BLaER1 treated with 17β-estradiol and CSF1 and Interleukin-3, amounts not matched to agents 10 nM and 100 nM (cell line): Measurements from ENCODE around the gene PNMA8C.

Experiments used
- H3K27ac ChIP-seq, 11 experiments: shearing (Covaris generic); formaldehyde crosslinking; 2 replicates each; pipeline ENCODE4 v1.8.1; 2022
- H3K27me3 ChIP-seq, 11 experiments: shearing (Covaris generic); formaldehyde crosslinking; 2 replicates each; pipeline ENCODE4 v1.8.1; 2022
- H3K36me3 ChIP-seq, 11 experiments: shearing (Covaris generic); formaldehyde crosslinking; 2 replicates each; pipeline ENCODE4 v1.8.1; 2022
- H3K4me1 ChIP-seq, 10 experiments: shearing (Covaris generic); formaldehyde crosslinking; 2 replicates each; pipeline ENCODE4 v1.8.1; 2022
- H3K4me2 ChIP-seq, 11 experiments: shearing (Covaris generic); formaldehyde crosslinking; 2 replicates each; pipeline ENCODE4 v1.8.1; 2022
- H3K4me3 ChIP-seq, 10 experiments: shearing (Covaris generic); formaldehyde crosslinking; 2 replicates each; pipeline ENCODE4 v1.8.1; 2022
- H3K9ac ChIP-seq, 11 experiments: shearing (Covaris generic); formaldehyde crosslinking; 2 replicates each; pipeline ENCODE4 v1.8.1; 2022
- H3K9me3 ChIP-seq, 11 experiments: shearing (Covaris generic); formaldehyde crosslinking; replicated peaks in 1 of 11; 2 replicates each; pipeline ENCODE4 v1.8.1; 2022
- H4K20me1 ChIP-seq, 11 experiments: shearing (Covaris generic); formaldehyde crosslinking; 2 replicates each; pipeline ENCODE4 v1.8.1; 2022
- Cebpa-rat ChIP-seq, 11 experiments: shearing (Covaris generic); IDR thresholded peaks; 2 replicates each; pipeline ENCODE4 v1.8.1; 2022

PNMA8C gene

DNA sequence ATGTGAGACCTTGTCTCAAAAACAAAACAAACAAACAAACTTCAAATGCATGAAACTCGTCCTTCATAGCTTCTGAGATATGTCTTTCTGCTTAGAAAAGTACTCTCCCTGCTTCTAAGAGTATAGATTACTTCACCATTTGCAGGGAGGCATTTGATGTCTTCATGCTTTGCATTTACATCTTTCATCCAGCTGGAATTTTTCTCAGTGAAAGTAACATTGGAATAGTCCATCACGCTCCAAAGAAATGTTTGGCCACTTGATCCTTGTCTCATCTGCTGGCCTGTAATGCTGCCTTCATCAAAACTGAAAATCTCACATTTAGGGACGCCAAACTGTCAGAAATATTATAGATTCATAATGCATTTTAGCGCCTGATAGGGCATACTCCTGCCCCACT lies 23.4 kb upstream of the PNMA8C start:
- Histone ChIP-seq H3K4me3 (no peak overlapping the region), H3K4me2 (no peak overlapping the region), H4K20me1 (no peaks in the 10 kb centered on the region), H3K36me3 (no peaks in the 10 kb centered on the region), H3K9me3 (peaks cover 15 to 27% (median 19%) of the 10 kb centered on the region in 11 experiments; a peak in 21 of 22 replicates), H3K9ac (no peak overlapping the region), H3K27ac (no peak overlapping the region), H3K4me1 (peaks cover 0 to 10% (median 7%) of the 10 kb centered on the region in 10 experiments; a peak in 12 of 20 replicates), H3K27me3 (no peaks in the 10 kb centered on the region)
- no peak for TF ChIP-seq Cebpa-rat (IDR thresholded peaks at IDR 0.05)

DNA sequence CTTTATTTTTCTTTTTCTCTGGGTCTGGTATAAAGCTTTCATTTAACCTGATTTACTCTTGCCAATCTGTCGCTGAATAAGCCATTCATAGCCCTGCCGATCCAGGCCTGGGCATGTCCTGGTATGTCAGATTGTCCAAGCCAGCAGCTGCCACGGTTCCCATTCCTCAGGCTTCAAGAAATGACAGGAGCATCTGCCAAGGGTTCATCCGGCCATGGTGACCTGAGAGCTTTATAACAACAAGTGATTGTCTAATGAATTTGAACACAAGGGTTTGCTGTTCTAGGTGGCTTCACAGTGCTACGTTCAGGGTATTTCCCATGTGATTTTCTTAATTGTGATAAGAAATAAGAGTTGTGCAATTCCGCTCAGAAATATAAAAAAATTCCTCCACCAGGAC lies 22.6 kb upstream of the PNMA8C start:
- Histone ChIP-seq H3K27me3 (no peaks in the 10 kb centered on the region), H3K27ac (no peak overlapping the region), H3K4me2 (no peak overlapping the region), H3K9ac (no peak overlapping the region), H3K4me3 (no peak overlapping the region), H3K4me1 (peaks cover 0 to 10% (median 7%) of the 10 kb centered on the region in 10 experiments; a peak in 12 of 20 replicates), H3K9me3 (peaks cover 15 to 27% (median 19%) of the 10 kb centered on the region in 11 experiments; a peak in 21 of 22 replicates), H3K36me3 (no peaks in the 10 kb centered on the region), H4K20me1 (no peaks in the 10 kb centered on the region)
- TF ChIP-seq Cebpa-rat (IDR thresholded peaks at IDR 0.05) = no peak

DNA sequence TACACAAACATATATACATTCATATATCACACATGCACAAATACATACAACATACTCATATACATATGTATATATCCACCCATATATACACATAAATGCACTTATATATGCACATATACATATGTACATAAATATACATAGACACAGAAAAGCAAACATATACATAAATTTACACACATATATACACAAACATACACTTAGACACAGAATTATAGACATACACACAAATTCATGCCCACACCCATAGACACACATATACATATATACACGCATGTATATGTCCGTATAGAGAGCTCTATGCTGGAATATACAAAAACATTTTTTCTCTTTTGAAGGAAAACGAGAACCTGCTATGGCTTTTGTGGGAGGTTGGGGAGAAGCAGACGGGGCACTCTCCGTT lies 22.0 kb upstream of the PNMA8C start:
- Histone ChIP-seq H3K9ac (no peak overlapping the region), H3K36me3 (no peaks in the 10 kb centered on the region), H3K9me3 (peaks cover 15 to 25% (median 19%) of the 10 kb centered on the region in 11 experiments; a peak in 21 of 22 replicates), H3K27me3 (no peaks in the 10 kb centered on the region), H3K27ac (no peak overlapping the region), H3K4me3 (no peak overlapping the region), H3K4me1 (peaks cover 0 to 10% (median 7%) of the 10 kb centered on the region in 10 experiments; a peak in 12 of 20 replicates), H4K20me1 (no peaks in the 10 kb centered on the region), H3K4me2 (no peak overlapping the region)
- TF ChIP-seq Cebpa-rat (IDR thresholded peaks at IDR 0.05) = no peak

DNA sequence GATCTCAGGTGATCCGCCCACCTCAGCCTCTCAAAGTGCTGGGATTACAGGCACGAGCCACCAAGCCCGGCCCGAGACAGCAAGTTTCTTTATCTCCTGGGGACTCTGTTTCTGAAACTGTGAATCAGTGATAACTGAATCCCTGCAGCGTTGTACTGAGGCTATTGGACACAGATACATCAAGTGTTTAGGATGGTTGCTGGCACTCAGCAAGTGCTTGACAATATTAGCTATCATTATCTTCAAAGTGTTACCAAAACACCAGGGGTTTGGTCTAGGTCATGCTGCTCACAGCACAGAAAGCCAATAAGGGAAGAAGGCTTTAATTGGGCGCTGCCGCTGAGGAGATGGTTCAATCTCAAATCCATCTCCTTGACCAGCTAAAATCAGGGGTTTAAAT lies 20.5 kb upstream of the PNMA8C start:
- H3K9ac ChIP-seq = no peak overlapping the region
- no peaks in the 10 kb centered on the region for H4K20me1 ChIP-seq
- H3K36me3 ChIP-seq = no peaks in the 10 kb centered on the region
- no peak overlapping the region for H3K4me2 ChIP-seq
- no peaks in the 10 kb centered on the region for H3K27me3 ChIP-seq
- no peak overlapping the region for H3K27ac ChIP-seq
- no peak overlapping the region for H3K4me3 ChIP-seq
- peaks cover 0 to 10% (median 7%) of the 10 kb centered on the region in 10 experiments; a peak in 12 of 20 replicates for H3K4me1 ChIP-seq
- TF ChIP-seq Cebpa-rat (IDR thresholded peaks at IDR 0.05) = no peak
- peaks cover 15 to 20% (median 19%) of the 10 kb centered on the region in 11 experiments; a peak in 21 of 22 replicates for H3K9me3 ChIP-seq

DNA sequence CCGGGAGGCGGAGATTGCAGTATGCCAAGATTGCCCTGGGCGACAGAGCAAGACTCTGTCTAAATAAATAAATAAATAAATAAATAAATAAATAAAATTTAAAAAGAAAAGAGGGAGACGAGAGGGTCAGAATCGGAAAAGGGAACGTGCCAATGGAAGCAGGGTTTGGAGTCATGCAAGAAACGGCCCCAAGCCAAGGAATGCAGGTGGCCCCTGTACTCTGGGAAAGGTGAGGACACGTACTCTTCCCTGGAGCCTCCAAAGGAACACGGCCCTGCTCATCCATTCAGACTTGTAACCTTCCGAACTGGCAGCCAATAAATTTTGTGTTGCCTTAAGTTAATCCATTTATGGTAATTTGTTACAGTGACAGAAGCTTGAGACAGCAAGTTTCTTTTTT lies 19.9 kb upstream of the PNMA8C start:
- no peaks in the 10 kb centered on the region for H3K27me3 ChIP-seq
- peaks cover 15 to 20% (median 19%) of the 10 kb centered on the region in 11 experiments; a peak in 21 of 22 replicates for H3K9me3 ChIP-seq
- H3K27ac ChIP-seq = no peak overlapping the region
- no peak overlapping the region for H3K4me2 ChIP-seq
- no peaks in the 10 kb centered on the region for H4K20me1 ChIP-seq
- no peak overlapping the region for H3K4me3 ChIP-seq
- TF ChIP-seq Cebpa-rat (IDR thresholded peaks at IDR 0.05) = no peak
- no peaks in the 10 kb centered on the region for H3K36me3 ChIP-seq
- peaks cover 0 to 10% (median 7%) of the 10 kb centered on the region in 10 experiments; a peak in 12 of 20 replicates for H3K4me1 ChIP-seq
- H3K9ac ChIP-seq = no peak overlapping the region

DNA sequence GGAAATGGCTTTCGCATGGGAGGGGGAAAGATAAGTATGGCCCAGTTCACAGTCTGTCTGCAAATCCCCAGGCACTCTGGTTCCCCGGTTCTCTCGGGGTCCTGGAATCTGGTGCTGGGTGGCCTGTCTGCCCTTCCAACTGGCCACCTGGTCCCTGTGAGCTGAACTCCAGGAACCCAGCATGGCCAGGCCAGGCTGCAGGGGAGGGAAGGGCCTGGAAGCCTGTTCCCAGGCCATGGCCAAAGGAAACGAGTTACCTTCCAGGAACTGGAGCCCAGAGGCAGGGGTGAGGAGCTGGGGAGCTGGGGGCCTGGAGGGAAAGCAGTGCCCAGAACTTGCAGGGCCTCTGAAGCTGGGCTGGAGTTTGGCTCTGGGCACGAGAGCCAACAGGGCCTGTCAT lies 19.1 kb upstream of the PNMA8C start:
- no peaks in the 10 kb centered on the region for H3K36me3 ChIP-seq
- no peak overlapping the region for H3K4me3 ChIP-seq
- H3K27ac ChIP-seq = no peak overlapping the region
- H3K4me1 ChIP-seq = peaks cover 5 to 14% (median 9%) of the 10 kb centered on the region in 10 experiments; a peak in 19 of 20 replicates
- no peaks in the 10 kb centered on the region for H3K27me3 ChIP-seq
- TF ChIP-seq Cebpa-rat (IDR thresholded peaks at IDR 0.05) = no peak
- H3K9ac ChIP-seq = no peak overlapping the region
- no peaks in the 10 kb centered on the region for H4K20me1 ChIP-seq
- peak overlapping the region in 8 of 11 experiments; percentile 18 to 51 (median 30); a peak in 11 of 22 replicates for H3K4me2 ChIP-seq
- H3K9me3 ChIP-seq = peaks cover 15 to 20% (median 19%) of the 10 kb centered on the region in 11 experiments; a peak in 21 of 22 replicates

DNA sequence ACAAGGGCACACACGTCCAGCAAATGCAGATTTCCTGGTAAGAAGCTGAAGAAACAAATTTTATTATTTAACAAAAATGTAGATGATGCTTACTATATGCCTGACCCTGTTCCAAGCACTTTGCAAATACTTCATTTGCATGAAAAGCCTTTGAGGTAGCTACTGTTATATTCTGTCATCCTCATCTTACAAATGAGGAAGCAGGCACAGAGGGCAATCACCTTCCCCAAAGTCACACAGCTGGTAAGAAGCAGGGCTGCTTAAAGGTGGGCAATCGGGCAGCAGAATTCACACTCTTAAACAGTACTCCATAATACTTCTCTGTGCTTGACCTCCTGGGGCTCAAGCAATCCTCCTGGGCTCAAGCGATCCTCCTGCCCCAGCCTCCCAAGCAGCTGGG lies 18.3 kb upstream of the PNMA8C start:
- TF ChIP-seq Cebpa-rat (IDR thresholded peaks at IDR 0.05) = no peak
- peaks cover 15 to 20% (median 19%) of the 10 kb centered on the region in 11 experiments; a peak in 21 of 22 replicates for H3K9me3 ChIP-seq
- H3K4me3 ChIP-seq = no peak overlapping the region
- H3K4me2 ChIP-seq = no peak overlapping the region
- H3K4me1 ChIP-seq = peaks cover 7 to 19% (median 10%) of the 10 kb centered on the region in 10 experiments; a peak in 19 of 20 replicates
- no peaks in the 10 kb centered on the region for H3K27me3 ChIP-seq
- H3K36me3 ChIP-seq = no peaks in the 10 kb centered on the region
- H3K9ac ChIP-seq = no peak overlapping the region
- no peaks in the 10 kb centered on the region for H4K20me1 ChIP-seq
- H3K27ac ChIP-seq = no peak overlapping the region

DNA sequence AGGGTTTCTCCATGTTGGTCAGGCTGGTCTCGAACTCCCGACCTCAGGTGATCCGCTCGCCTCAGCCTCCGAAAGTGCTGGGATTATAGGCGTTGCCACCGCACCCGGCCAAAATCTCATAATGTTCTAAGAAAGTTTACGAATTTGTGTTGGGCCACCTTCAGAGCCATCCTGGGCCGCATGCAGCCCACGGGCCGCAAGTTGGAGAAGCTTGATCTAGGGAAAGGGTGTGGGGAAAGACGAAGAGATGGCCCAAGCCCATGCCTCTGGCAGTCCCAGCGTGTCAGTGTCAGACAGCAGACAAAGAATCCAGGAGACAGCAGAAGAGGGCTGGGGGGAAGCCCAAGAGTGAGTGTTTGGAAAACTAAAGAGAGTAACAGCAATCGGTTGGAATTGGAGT lies 17.3 kb upstream of the PNMA8C start:
- Histone ChIP-seq H3K4me3 (no peak overlapping the region), H3K4me2 (no peak overlapping the region), H3K9ac (no peak overlapping the region), H3K27ac (no peak overlapping the region), H3K9me3 (peaks cover 15 to 20% (median 19%) of the 10 kb centered on the region in 11 experiments; a peak in 21 of 22 replicates), H3K36me3 (no peaks in the 10 kb centered on the region), H3K4me1 (peaks cover 7 to 19% (median 10%) of the 10 kb centered on the region in 10 experiments; a peak in 19 of 20 replicates), H4K20me1 (no peaks in the 10 kb centered on the region), H3K27me3 (no peaks in the 10 kb centered on the region)
- TF ChIP-seq Cebpa-rat (IDR thresholded peaks at IDR 0.05) = no peak

DNA sequence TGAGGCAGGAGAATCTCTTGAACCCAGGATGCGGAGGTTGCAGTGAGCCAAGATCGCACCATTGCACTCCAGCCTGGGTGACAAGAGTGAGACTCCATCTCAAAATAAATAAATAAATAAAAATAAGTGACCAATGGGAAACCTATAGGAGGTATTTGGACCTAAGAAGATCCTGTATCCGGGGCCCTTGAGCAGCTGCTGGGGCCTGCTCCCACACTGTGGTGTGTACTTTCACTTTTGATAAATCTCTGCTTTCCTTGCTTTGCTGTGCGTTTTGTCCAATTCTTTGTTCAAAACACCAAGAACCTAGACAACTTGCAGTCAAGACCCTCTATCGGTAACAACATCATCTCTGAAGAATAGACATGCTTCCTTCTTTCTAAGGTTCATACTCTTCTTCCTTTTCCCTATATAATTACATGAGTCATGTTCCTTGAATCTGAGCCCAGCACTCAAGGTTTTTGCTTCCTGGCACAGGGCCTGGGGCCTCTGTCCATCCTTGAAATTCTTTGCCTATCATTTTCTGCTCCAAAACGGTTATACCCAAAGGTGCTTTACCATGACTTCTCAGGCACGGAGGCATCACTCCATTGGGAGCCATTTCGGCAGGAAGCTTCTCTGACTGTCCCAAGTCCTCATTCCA lies 14.2 kb upstream of the PNMA8C start:
- TF ChIP-seq Cebpa-rat (IDR thresholded peaks at IDR 0.05) = no peak
- Histone ChIP-seq H3K9ac (no peak overlapping the region), H3K4me2 (peak overlapping the region in 5 of 11 experiments; percentile 6 to 53 (median 25); a peak in 6 of 22 replicates), H3K36me3 (no peaks in the 10 kb centered on the region), H3K4me3 (no peak overlapping the region), H3K27ac (no peak overlapping the region), H3K9me3 (no peaks in the 10 kb centered on the region), H3K4me1 (peaks cover 5 to 16% (median 8%) of the 10 kb centered on the region in 10 experiments; a peak in 19 of 20 replicates), H3K27me3 (no peaks in the 10 kb centered on the region), H4K20me1 (no peaks in the 10 kb centered on the region)
